IMR-90 (cell line): Measurements from ENCODE around the gene ITPRIP. TPM values are rescaled to one million over a fixed set of nuclear protein-coding genes. Genes with fewer than 3 reads are reported as not detected.
A peak's percentile ranks its signal among the peaks of the same experiment; 100 is the strongest.

Source experiments
- ATAC-seq: fragments of 200-7000 bp; cut with Tn5 transposase; 2 replicates; pipeline ENCODE4 v1.9.1; 2020; ENCODE audit warnings: low read depth, mild to moderate bottlenecking, moderate library complexity
- Bru-seq: library from RNA; stranded (reverse); fragments of 400-500 nt; gene quantifications from one replicate; lab custom pipeline; 2021; lab: Mats Ljungman, UMichigan
- BruChase-seq, 2 experiments: library from RNA; stranded (reverse); fragments of 400-500 nt; gene quantifications; one replicate each; lab custom pipeline; 2021; lab: Mats Ljungman, UMichigan
- BruUV-seq: library from RNA; stranded (reverse); fragments of 400-500 nt; replicated peaks from 2 replicates; lab custom pipeline; 2021; lab: Mats Ljungman, UMichigan
- CTCF ChIA-PET: fragments of 300-600 bp; formaldehyde crosslinking; extraction: SDS; loops from one replicate; lab custom pipeline; 2021; ENCODE audit warnings: antibody characterized with exemption; lab: Yijun Ruan, JAX
- POLR2A ChIA-PET: fragments of 300-600 bp; sonication (Branson Sonifier 250); formaldehyde crosslinking; loops from one replicate; lab custom pipeline; 2022; ENCODE audit warnings: antibody characterized with exemption; ENCODE audit not compliant: unreplicated experiment; lab: Charles Lee
- DNase-seq: peaks from one replicate; pipeline ENCODE4 v3.0.0; 2013
- H2AFZ ChIP-seq: replicated peaks from 2 replicates; pipeline ENCODE3; 2013; ENCODE audit warnings: low read length, mild to moderate bottlenecking; ENCODE audit not compliant: poor library complexity
- H2AK5ac ChIP-seq: 2 replicates; pipeline ENCODE4 v1.6.1; 2013; ENCODE audit warnings: low read depth, low read length, inconsistent platforms
- H2AK9ac ChIP-seq: replicated peaks from 2 replicates; pipeline ENCODE3; 2013; ENCODE audit warnings: mild to moderate bottlenecking, low read depth, low read length, moderate library complexity; ENCODE audit not compliant: poor library complexity
- H2BK120ac ChIP-seq: 2 replicates; pipeline ENCODE4 v1.6.1; 2013; ENCODE audit warnings: low read depth, low read length, inconsistent platforms
- H2BK15ac ChIP-seq: 3 replicates; pipeline ENCODE4 v1.6.1; 2013; ENCODE audit warnings: low read depth, low read length, inconsistent platforms
- H2BK20ac ChIP-seq: 2 replicates; pipeline ENCODE4 v1.6.1; 2013; ENCODE audit warnings: low read depth, mild to moderate bottlenecking, inconsistent platforms, low read length, moderate library complexity
- H2BK5ac ChIP-seq: 2 replicates; pipeline ENCODE4 v1.6.1; 2013; ENCODE audit warnings: mild to moderate bottlenecking, low read depth, low read length, inconsistent platforms; ENCODE audit not compliant: poor library complexity, severe bottlenecking
- H3K14ac ChIP-seq: replicated peaks from 2 replicates; pipeline ENCODE4 v1.6.1; 2013; ENCODE audit warnings: low read depth, low read length, inconsistent platforms
- H3K18ac ChIP-seq: 2 replicates; pipeline ENCODE4 v1.6.1; 2013; ENCODE audit warnings: low read depth, low read length, control low read depth
- H3K23ac ChIP-seq: 2 replicates; pipeline ENCODE4 v1.6.1; 2013; ENCODE audit warnings: low read depth, low read length, inconsistent platforms
- H3K27ac ChIP-seq: 2 replicates; pipeline ENCODE4 v1.5.1; 2013; ENCODE audit warnings: mild to moderate bottlenecking, control low read depth, low read length; ENCODE audit not compliant: insufficient read depth
- H3K27me3 ChIP-seq: 2 replicates; pipeline ENCODE4 v1.6.1; 2013; ENCODE audit warnings: low read length; ENCODE audit not compliant: control insufficient read depth, insufficient read depth
- H3K36me3 ChIP-seq: 2 replicates; pipeline ENCODE4 v1.6.1; 2013; ENCODE audit warnings: low read length, mixed read lengths; ENCODE audit not compliant: control insufficient read depth, insufficient read depth
- H3K4ac ChIP-seq: 2 replicates; pipeline ENCODE4 v1.6.1; 2013; ENCODE audit warnings: low read depth, low read length, inconsistent platforms
- H3K4me1 ChIP-seq: 2 replicates; pipeline ENCODE4 v1.6.1; 2013; ENCODE audit warnings: low read length, mixed read lengths; ENCODE audit not compliant: control insufficient read depth, insufficient read depth
- H3K4me2 ChIP-seq: 2 replicates; pipeline ENCODE4 v1.6.1; 2013; ENCODE audit warnings: low read depth, mild to moderate bottlenecking, control low read depth, low read length, moderate library complexity
- H3K4me3 ChIP-seq: 2 replicates; pipeline ENCODE4 v1.5.1; 2013; ENCODE audit warnings: low read depth, mild to moderate bottlenecking, control low read depth, low read length, moderate library complexity; ENCODE audit not compliant: insufficient read depth
- H3K56ac ChIP-seq: 2 replicates; pipeline ENCODE4 v1.6.1; 2013; ENCODE audit warnings: low read length, inconsistent platforms; ENCODE audit not compliant: insufficient read depth; ENCODE audit errors: extremely low read depth
- H3K79me1 ChIP-seq, 2 experiments: 2 replicates each; pipeline ENCODE4 v1.6.1; 2013; ENCODE audit warnings: low read length in 2 of 2, inconsistent platforms in 1 of 2, low read depth in 1 of 2
- H3K9ac ChIP-seq: 2 replicates; pipeline ENCODE4 v1.6.1; 2013; ENCODE audit warnings: low read depth, low read length, control low read depth
- H3K9me1 ChIP-seq: 2 replicates; pipeline ENCODE4 v1.6.1; 2013; ENCODE audit warnings: low read length, inconsistent platforms; ENCODE audit not compliant: insufficient read depth
- H3K9me3 ChIP-seq: 2 replicates; pipeline ENCODE4 v1.6.1; 2013; ENCODE audit warnings: low read length; ENCODE audit not compliant: control insufficient read depth, insufficient read depth
- H4K20me1 ChIP-seq: 2 replicates; pipeline ENCODE4 v1.6.1; 2013; ENCODE audit warnings: low read length, inconsistent platforms; ENCODE audit not compliant: insufficient read depth
- H4K5ac ChIP-seq: 2 replicates; pipeline ENCODE4 v1.6.1; 2013; ENCODE audit warnings: mild to moderate bottlenecking, low read depth, low read length, control low read depth
- H4K8ac ChIP-seq, 2 experiments: 2 replicates each; pipeline ENCODE4 v1.6.1; 2013; ENCODE audit warnings: low read depth in 2 of 2, low read length in 2 of 2, control low read depth in 1 of 2, inconsistent platforms in 1 of 2
- H4K91ac ChIP-seq: 2 replicates; pipeline ENCODE4 v1.6.1; 2013; ENCODE audit warnings: low read depth, low read length, inconsistent platforms; ENCODE audit not compliant: insufficient read depth
- BHLHE40 ChIP-seq: fragments of 150-350 bp; IDR thresholded peaks from 2 replicates; pipeline ENCODE4 v1.6.1; 2016; ENCODE audit warnings: mild to moderate bottlenecking, low read depth, low read length
- CEBPB ChIP-seq: IDR thresholded peaks from 2 replicates; pipeline ENCODE4 v1.6.1; 2012; ENCODE audit warnings: low read depth, low read length, improper control_type of control experiment
- CHD1 ChIP-seq: IDR thresholded peaks from 2 replicates; pipeline ENCODE4 v1.6.1; 2012; ENCODE audit warnings: low read depth, low read length, improper control_type of control experiment
- ELK1 ChIP-seq: fragments of 150-350 bp; IDR thresholded peaks from 2 replicates; pipeline ENCODE4 v1.6.1; 2016; ENCODE audit warnings: low read depth, mild to moderate bottlenecking, low read length, moderate library complexity, borderline replicate concordance
- FOS ChIP-seq: fragments of 150-350 bp; IDR thresholded peaks from 2 replicates; pipeline ENCODE4 v1.6.1; 2016; ENCODE audit warnings: low read depth, low read length
- MAFK ChIP-seq: IDR thresholded peaks from 2 replicates; pipeline ENCODE4 v1.6.1; 2012; ENCODE audit warnings: low read depth, low read length, improper control_type of control experiment
- MAZ ChIP-seq: IDR thresholded peaks from 2 replicates; pipeline ENCODE4 v1.6.1; 2012; ENCODE audit warnings: low read depth, mild to moderate bottlenecking, low read length, improper control_type of control experiment, moderate library complexity, borderline replicate concordance
- NFE2L2 ChIP-seq: fragments of 150-350 bp; IDR thresholded peaks from 2 replicates; pipeline ENCODE4 v1.6.1; 2016; ENCODE audit warnings: low read depth, mild to moderate bottlenecking, low read length
- POLR2A ChIP-seq: IDR thresholded peaks from 2 replicates; pipeline ENCODE4 v1.6.1; 2012; ENCODE audit warnings: mild to moderate bottlenecking, low read depth, low read length
- RFX5 ChIP-seq: IDR thresholded peaks from 2 replicates; pipeline ENCODE4 v1.8.0; 2012; ENCODE audit warnings: low read depth, mild to moderate bottlenecking, low read length, moderate library complexity
- SMC3 ChIP-seq: fragments of 150-350 bp; IDR thresholded peaks from 2 replicates; pipeline ENCODE4 v1.6.1; 2016; ENCODE audit warnings: low read depth, mild to moderate bottlenecking, antibody characterized with exemption, low read length, moderate library complexity
- WGBS, 2 experiments: methylation state at CpG; one replicate each; pipeline versions ENCODE4 v1.1.5 to v1.1.7; 2013; ENCODE audit warnings: missing lambda C conversion rate in 2 of 2; ENCODE audit not compliant: insufficient read length in 1 of 2; ENCODE audit errors: extremely low coverage in 2 of 2; 5-methylcytosine and 5-hydroxymethylcytosine counted together
- dilution Hi-C: fragments of 300-500 bp; cut with HindIII; formaldehyde crosslinking; loops from one replicate; pipeline ENCODE4 v1.14.3; 2018; ENCODE audit warnings: low sequenced_read_pairs; ENCODE audit not compliant: unreplicated experiment
- in situ Hi-C: fragments of 300-500 bp; cut with MboI; formaldehyde crosslinking; loops from 3 replicates; pipeline ENCODE4 v1.14.3; 2019; ENCODE audit warnings: low sequenced_read_pairs, inconsistent platforms, mixed read lengths
- intact Hi-C: fragments of 100-400 bp; cut with micrococcal nuclease; formaldehyde crosslinking; loops from 2 replicates; pipeline ENCODE4 v1.10.0; 2022
- long read RNA-seq: library from polyadenylated mRNA; unstranded; transcript quantifications from one replicate; pipeline ENCODE4 v2.0.0, GENCODE V29; 2021; ENCODE audit not compliant: unreplicated experiment
- polyA plus RNA-seq, 3 experiments: library from polyadenylated mRNA; depleted of rRNA; stranded (reverse); fragments of >200 nt; gene quantifications; 2 replicates each; pipeline ENCODE4 v1.2.3, GENCODE V29; 2012; ENCODE audit warnings: low replicate concordance in 1 of 3
- total RNA-seq: library from RNA; depleted of rRNA; stranded (reverse); fragments of >200 nt; gene quantifications from 2 replicates; pipeline ENCODE4 v1.2.3, GENCODE V29; 2012; rRNA removed
- TF ChIP-seq, protein P1 (sequence below): fragments of 150-350 bp; IDR thresholded peaks from 2 replicates; pipeline ENCODE4 v1.6.1; 2017; ENCODE audit warnings: mild to moderate bottlenecking, antibody characterized with exemption, low read length, low read depth

Gene ITPRIP
- total RNA-seq (7.2 and 7.5 TPM in 2 replicates), polyA plus RNA-seq (2012; rRNA removed) (31.9 and 38.1 TPM in 2 replicates), Bru-seq, nascent RNA (percentile 93 among the genes with signal in this experiment), BruChase-seq, experiment 1, labeled RNA remaining after a 6-hour chase (percentile 44 among the genes with signal in this experiment), BruChase-seq, experiment 2, labeled RNA remaining after a 2-hour chase (percentile 65 among the genes with signal in this experiment)
- 24.7 and 46.9 TPM in 2 replicates for polyA plus RNA-seq (2012; cell fraction: cytosol; rRNA removed)
- 64.8 and 65.2 TPM in 2 replicates for polyA plus RNA-seq (2012; cell fraction: nucleus; rRNA removed; ENCODE audit: low replicate concordance)
- long read RNA-seq, full-length matches to known transcripts: 5 of 26 reads
- long read RNA-seq, partial matches to known transcripts: 0 of 26 reads
- long read RNA-seq, other reads (novel, unspliced or antisense): 21 of 26 reads

GRCh38 chr10:104337985-104338735 is at the start of gene ITPRIP:
Gene ITPRIP (minus strand): TSS chr10:104338465. CDS start chr10:104316051, 22,414 bp downstream.
- WGBS, 2 experiments: 0% methylated on average over 15 of the region's 70 CpGs; no CpG with 5 or more reads in 1 of the 2 experiments
- Histone ChIP-seq H4K5ac (peak within 1 kb of the TSS; percentile 61), H3K18ac (peak within 1 kb of the TSS; percentile 83), H3K9me3 (no peaks in the 10 kb centered on the region), H3K4me1 (peaks cover 31% of the 10 kb centered on the region), H4K91ac (peak within 1 kb of the TSS; percentile 99), H2AK9ac (peak within 1 kb of the TSS; percentile 95), H2BK5ac (peak within 1 kb of the TSS; percentile 99), H3K27me3 (no peaks in the 10 kb centered on the region), H2BK15ac (peak within 1 kb of the TSS; percentile 81; the same call in 1 of the 3 replicates), H3K14ac (peak within 1 kb of the TSS; percentile 100), H3K36me3 (peaks cover 3% of the 10 kb centered on the region; the same call in 1 of the 2 replicates), H2AFZ (peak within 1 kb of the TSS; percentile 98), H3K79me1 (peaks cover 6 to 45% of the 10 kb centered on the region in 2 experiments; a peak in 3 of 4 replicates), H3K56ac (peak within 1 kb of the TSS; percentile 96), H3K23ac (peak within 1 kb of the TSS; percentile 97), H2BK20ac (peak within 1 kb of the TSS; percentile 94; the same call in 1 of the 2 replicates), H3K9ac (peak within 1 kb of the TSS; percentile 95), H4K8ac (peak within 1 kb of the TSS; percentile 67 to 97), H4K20me1 (peaks cover 37% of the 10 kb centered on the region), H3K27ac (peak within 1 kb of the TSS; percentile 98), H3K4ac (peak within 1 kb of the TSS; percentile 99), H3K9me1 (peaks cover 31% of the 10 kb centered on the region), H3K4me2 (peak within 1 kb of the TSS; percentile 97), H3K4me3 (peak within 1 kb of the TSS; percentile 83), H2AK5ac (peak within 1 kb of the TSS; percentile 80), H2BK120ac (peak within 1 kb of the TSS; percentile 100)
- intact Hi-C loops: loop anchor here (1.0 to 5.0 kb wide), 3 partner anchors 8 to 451 kb away; no protein-coding TSS in a partner anchor
- ChIA-PET CTCF (interaction anchor here (0.5 to 1.8 kb wide), 4 partner anchors 32 to 47 kb away, joined by 3 to 7 read pairs (median 4); no protein-coding TSS in a partner anchor), POLR2A (interaction anchor here (0.6 kb wide), 1 partner anchor 18 kb away, joined by 3 read pairs; no protein-coding TSS in a partner anchor)
- in situ Hi-C loops: no loop called here
- ATAC-seq (peak; percentile 79), DNase-seq (peak; percentile 87)
- no TSS peak for BruUV-seq
- dilution Hi-C loops: no loop called here
- no peak for TF ChIP-seq ELK1
- no peak for TF ChIP-seq CEBPB
- no peak for TF ChIP-seq FOS
- TF ChIP-seq MAZ: peak; percentile 10; the same call in 1 of the 2 replicates
- TF ChIP-seq NFE2L2: no peak
- TF ChIP-seq RFX5: no peak
- TF ChIP-seq MAFK: no peak
- TF ChIP-seq POLR2A: peak; percentile 97
- TF ChIP-seq CHD1: peak; percentile 76; the same call in 1 of the 2 replicates
- no peak for TF ChIP-seq BHLHE40
- TF ChIP-seq, protein P1, sequence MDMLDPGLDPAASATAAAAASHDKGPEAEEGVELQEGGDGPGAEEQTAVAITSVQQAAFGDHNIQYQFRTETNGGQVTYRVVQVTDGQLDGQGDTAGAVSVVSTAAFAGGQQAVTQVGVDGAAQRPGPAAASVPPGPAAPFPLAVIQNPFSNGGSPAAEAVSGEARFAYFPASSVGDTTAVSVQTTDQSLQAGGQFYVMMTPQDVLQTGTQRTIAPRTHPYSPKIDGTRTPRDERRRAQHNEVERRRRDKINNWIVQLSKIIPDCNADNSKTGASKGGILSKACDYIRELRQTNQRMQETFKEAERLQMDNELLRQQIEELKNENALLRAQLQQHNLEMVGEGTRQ: no peak
- TF ChIP-seq SMC3: no peak
